ENCODE measurements around the gene TDRD5. TPM values are rescaled to one million over a fixed set of nuclear protein-coding genes. Genes with fewer than 3 reads are reported as not detected.

Gene TDRD5
- total RNA-seq, 1 experiment from 2014 or later: not detected

Other genes with a start within 250 kb of the TDRD5 start
- 0.14 TPM in 1 of 2 replicates, not detected in the other for gene AXDND1, start 225.9 kb upstream of the TDRD5 start, total RNA-seq (2014; rRNA removed; shearing (Covaris generic))
- not detected in 2 replicates for gene NPHS2, start 15.9 kb upstream of the TDRD5 start, total RNA-seq (2014; rRNA removed; shearing (Covaris generic))
- not detected in 2 replicates for gene FAM163A, start 151.5 kb downstream of the TDRD5 start, total RNA-seq (2014; rRNA removed; shearing (Covaris generic))